Inflammatory macrophage treated with lipopolysaccharide for 1 hour (primary cell): ENCODE measurements around the gene PRKCA.
"Not testable (repeated sequence)": the region's sequence is repeated elsewhere in the genome, so short reads cannot be mapped to it uniquely, and the experiment has no call there.

Source experiments
- DNase-seq, 2 donors: peaks; one replicate each; pipeline ENCODE4 v3.0.0-alpha.2; 2020 to 2022

The PRKCA gene

DNA sequence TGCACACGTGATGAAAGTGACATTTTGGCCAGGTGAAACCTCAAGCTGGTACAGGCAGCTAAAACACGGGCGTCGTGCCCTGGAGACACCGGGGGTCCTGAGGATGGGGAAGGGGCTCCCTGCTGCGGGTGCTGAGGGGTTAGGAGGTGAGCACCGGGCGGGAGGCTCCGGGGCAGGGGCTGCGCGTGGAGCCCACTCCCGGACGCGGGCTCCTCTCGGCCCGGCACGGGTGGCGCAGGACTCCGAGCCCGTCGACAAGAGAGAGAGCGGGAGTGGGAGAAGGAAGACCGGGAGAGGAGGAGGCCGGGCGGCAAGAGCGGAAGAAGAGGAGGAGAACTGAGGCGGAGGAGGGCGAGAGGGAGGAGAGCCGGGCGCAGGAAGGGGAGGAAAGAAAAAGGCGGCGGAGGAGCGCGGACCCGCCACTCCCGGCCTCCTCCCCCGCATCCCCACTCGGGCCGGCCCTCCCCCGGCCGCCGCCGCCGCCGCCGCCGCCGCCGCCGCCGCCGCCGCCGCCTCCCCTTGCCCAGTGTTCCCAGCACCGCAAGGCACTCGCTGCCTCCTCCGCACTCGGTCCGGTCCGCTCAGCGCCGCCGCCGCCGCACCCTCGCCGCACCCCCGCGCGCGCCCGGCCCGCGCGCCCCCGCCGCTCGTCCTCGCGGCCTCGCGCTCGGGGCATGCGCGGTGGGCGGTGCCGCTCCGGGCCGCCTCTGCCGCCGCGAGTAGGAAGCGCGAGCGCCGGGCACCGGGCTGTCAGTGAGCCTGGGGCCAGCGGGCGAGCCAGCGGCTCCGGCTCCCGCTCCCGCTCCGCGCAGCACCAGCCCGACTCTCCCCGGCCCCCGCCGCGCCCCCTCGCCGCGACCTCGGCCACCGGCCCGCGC lies at the start of gene PRKCA:
Gene PRKCA (plus strand): TSS at position 750 of the 878 bp plus-strand sequence.
- peak; percentile 55 to 70 for DNase-seq

DNA sequence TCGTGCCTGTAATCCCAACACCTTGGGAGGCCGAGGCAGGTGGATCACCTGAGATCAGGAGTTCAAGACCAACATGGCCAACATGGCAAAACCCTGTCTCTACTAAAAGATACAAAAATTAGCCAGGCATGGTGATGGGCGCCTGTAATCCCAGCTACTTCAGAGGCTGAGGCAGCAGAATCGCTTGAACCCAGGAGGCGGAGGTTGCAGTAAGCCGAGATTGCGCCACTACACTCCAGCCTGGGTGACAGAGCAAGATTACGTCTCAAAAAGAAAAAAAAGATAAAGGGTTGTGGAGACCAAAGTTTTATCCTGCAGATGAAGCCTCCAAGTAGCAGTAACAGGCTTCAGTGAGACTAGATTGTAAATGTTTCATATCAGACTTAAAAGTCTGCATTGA lies 49.0 kb upstream of the PRKCA start:
- not testable (repeated sequence) for DNase-seq

DNA sequence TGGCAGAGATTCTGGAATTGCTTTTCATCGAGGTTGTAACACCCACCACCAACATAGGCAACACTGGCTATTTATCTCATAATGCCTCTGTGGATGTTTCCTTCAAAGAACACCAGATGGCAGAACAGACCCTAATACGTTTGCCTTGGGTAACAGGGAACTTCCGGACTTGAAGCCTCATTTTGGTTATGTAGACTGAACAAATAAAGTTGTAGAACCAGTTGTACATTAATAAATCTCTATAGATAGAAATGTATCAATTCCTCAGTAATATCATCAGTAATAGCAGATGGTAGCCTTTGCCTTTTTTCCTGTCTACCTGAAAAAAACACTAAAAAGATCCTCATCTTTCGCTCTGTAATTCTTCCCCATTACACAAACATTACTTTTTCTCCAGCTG lies 47.3 kb upstream of the PRKCA start:
- peak; percentile 52 to 71 for DNase-seq

DNA sequence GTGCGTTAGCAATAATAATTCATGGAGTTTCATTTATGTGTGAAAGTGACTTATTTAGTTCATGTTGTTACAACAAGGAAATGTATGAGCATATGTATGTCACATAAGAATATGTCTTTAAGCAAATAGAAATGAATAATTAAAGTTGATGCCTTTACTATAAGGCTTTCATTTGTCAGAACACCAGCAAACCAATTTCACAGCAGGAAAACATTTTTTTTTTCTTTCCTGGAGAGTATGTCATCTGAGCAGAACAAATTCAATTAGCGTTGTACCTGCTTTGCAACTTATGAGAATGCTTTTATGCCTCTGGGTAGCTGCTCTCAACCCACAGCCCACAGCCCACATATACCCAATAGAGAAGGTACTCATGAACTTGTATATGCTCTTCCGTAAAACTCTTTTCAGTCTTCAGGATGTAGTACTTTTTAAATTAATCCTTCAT lies 46.9 kb upstream of the PRKCA start:
- DNase-seq: no peak

DNA sequence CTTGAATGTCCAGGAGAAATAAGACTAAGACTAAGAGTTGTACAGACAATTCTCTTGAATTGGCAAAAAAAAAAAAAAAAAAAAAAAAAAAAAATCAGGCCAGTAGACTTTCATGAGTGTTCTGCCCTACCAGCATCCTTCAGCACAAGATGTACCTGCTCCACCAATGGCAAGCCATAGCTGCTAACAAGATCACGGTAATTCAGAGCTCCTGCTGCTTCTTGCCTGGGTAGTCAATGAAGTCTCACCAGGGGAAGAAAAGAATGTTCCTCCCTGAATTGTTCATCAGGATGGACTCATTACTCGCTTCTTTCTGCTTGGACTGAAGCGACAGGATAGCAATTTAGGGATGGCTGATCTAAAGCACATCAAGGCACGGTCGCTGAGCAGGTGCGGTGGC lies 42.1 kb upstream of the PRKCA start:
- no peak for DNase-seq

DNA sequence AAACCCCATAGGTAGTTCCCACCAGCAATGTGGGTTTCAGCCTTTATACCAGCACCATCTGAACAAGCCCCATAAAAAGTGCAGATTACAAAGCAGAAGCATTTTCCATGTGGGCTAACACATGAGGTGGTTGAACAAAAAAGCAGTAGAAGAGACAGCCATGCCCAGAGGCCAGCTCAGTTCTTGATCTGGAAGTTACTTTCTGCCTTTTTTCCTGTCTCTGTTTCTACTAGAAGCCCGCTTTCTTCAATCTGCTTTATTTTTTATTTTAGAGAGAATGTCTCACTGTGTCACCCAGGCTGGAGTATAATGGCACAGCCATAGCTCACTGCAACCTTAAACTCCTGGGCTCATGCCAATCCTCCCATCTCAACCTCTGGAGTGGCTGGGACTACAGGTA lies 41.7 kb upstream of the PRKCA start:
- no peak for DNase-seq

DNA sequence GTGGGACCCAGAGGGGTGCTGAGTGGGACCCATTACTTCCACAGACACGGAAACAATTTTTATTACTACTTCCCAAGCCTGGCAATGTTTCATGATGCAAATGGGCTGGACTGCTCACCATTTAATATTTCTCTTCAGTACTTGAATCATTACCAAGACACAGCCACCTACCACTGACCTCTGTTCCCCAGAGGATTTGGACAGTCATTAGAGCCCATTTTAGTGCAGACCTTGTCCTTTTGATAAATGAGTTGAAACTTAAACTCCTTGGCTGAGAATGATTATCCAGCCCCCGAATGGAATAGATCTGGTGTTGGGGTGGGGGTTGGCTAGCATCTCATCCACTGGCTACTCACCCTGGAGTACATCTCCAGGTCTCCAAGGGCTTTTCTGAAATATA lies 39.6 kb upstream of the PRKCA start:
- no peak for DNase-seq

DNA sequence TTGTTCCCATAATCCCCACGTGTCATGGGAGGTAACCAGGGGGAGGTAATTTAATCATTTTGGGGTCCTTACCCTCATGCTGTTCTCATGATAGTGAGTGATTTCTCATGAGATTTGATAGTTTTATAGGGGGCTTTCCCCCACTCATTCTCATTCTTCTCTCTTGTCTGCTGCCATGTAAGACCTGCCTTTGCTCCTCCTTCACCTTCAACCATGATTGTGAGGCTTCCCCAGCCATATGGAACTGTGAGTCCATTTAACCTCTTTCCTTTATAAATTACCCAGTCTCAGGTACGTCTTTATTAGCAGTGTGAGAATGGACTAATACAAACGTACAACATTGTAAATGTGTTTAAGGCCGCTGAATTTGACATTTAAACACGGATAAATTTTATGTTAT lies 37.7 kb upstream of the PRKCA start:
- DNase-seq: no peak

DNA sequence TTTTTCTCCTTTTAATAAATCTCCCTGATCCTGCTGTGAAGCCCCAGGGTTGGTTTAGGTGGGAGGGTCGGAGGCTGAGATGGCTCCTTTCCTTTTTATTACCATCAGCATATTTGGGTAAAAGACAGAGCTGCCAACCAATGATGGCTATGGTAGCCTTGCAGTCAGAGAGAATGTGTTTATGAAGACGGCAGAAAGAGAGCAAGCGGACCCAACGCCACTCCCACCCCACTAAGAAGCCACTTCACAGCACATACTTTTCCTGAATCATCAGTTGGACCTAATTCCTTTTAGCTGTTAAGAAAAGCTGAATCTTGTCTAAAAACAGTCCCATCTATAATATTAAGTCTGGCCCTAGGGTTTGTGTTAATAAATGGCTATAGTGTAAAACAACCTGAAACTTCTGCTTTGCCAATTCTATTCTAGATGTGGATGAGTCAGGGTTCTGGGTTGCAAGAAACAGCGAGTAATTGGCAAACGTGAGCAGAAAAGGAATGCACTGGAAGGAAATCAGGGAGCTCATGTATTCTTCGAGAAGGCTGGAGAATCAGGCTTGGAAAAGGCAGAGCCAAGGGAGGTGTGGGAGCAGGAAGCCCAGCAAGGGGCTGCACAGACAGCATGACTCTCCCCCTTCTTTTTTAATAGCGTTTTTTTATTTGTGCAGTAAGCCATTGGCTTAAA lies 34.0 kb upstream of the PRKCA start:
- DNase-seq: no peak

DNA sequence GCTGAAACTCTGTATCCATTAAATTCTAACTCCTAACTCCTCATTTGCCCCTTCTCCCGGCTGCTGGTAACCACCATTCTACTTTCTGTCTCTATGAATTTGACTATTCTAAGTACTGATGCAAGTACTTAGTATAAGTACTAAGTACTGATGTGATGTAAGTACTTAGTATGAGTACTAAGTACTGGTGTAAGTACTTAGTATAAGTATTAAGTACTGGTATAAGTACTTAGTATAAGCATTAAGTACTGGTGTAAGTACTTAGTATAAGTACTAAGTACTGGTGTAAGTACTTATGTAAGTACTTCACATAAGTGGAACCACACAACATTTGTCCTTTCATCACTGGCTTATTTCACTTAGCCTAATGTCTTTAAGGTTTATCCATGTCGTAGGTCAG lies 32.3 kb upstream of the PRKCA start:
- no peak for DNase-seq

DNA sequence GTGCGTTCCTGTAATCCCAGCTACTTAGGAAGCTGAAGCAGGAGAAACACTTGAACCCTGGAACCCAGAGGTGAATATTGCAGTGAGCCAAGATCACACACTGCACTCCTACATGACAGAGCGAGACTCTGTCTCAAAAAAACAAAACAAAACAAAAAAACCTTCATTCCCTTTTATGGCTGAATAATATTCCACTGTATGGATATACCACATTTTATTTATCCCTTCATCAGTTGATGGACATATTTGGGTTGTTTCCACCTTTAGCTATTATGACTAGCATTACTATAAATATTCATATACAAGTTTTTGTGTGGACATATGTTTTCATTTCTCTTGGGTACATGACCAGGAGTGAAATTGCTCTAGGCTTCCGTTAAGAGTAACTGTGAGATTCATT lies 30.9 kb upstream of the PRKCA start:
- no peak for DNase-seq

DNA sequence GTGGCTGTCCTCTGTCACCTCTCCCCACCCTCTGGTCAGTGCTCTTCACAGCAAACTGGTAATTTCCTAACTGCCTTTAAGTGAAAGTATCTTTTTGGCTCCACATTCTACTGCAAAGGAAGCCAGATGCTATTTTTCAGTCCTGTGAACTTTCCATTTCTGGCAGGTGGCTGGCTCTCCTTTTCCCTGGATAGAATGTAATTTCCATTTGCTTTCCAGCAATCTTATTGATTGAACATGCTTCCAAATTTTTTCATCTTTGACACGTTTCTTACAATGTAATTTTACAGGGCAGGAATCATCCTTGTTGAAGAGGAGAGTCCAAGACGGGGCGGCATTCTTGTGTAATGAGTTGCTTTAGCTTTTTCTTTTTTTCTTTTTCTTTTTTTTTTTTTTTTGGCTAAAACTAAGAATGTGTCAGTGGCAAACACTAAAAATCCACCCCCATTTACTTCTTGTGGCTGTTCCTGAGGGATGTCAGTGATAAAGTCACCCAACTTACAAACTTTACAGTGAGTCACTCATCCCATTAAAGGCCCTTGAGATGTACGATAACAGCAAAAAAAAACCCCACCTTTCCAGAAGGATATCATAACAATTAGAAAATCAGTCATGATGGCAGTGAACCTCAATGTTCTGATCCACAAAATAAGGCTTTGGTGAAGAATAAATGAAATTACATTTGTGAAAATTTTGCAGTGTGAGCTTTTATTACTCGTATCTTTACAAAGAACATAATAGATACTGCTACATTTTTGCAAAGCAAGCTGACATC lies 29.4 kb upstream of the PRKCA start:
- DNase-seq: no peak

DNA sequence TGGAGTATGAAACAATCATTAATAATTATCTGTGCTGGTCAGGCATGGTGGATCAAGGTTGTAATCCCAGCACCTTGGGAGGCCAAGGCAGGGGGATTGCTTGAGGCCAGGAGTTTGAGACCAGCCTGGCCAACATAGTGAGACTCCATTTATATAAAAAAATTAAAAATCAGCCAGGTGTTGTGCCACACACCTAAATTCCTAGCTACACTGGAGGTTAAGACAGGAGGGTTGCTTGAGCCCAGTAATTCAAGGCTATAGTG lies 28.9 kb upstream of the PRKCA start:
- no peak for DNase-seq

DNA sequence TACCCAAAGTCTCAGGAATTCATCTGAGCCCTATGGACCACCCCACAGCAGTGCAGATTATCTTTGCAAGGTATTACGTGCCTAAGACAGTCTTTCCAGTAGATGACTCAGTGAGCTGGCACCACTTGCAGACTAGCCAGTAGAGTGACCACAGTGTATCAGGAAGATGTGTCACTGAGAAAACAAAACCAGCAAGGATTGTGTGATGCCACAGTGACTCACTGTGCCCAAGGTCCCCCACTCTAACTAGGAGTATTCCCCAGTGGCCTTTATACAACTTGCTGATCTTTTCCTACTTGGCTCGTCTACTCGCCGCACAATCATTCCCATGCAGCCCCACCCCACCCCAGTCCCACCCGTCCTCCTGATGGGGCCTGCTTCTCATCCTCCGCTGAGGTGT lies 26.8 kb upstream of the PRKCA start:
- DNase-seq: no peak

DNA sequence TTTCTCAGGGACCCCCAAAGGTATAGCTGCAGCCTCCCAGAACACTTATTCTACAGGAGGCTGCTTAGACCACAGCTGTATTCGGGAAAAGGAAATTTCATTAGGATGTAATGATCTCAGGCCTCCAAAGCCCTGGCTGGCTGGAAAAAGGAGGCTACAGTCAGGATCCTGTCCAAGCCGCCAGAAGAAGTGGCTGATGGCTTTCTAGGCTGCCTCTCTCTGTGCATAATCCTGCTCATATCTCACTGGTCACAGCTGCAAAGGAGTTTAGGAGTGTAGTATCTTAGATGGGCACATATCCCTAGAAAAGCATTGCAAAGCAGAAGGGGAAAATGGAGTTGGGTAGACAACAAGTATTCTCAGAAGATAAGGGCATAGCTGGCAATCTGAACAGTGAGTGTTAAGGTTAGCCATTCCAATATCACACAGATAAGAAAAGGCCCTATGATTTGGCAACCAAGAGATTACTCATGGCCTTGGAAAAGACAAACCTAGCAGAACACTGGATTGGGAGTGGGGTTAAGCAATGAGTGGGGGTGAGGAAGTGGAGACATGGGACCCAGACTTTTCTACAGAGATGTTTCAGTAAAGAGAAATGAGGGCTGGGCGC lies 26.0 kb upstream of the PRKCA start:
- DNase-seq: peak in 1 of 2 donors; percentile 13

DNA sequence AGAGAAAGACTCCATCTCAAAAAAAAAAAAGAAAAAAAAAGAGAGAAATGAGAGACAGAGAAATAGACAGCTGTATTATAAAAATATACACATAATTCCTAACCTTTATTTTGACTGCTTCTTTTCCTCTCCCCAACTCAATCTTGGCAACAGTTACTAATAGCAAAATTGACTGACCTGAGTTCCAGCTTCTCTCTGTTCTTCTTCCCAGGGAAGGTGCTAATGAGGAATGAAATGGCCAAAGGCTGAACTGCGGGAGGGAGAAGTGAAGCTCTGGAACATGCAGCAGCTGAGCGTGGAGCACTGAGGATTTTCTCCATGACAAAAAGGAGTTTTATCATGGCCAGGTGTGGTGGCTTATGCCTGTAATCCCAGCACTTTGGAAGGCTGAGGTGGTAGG lies 25.2 kb upstream of the PRKCA start:
- no peak for DNase-seq

DNA sequence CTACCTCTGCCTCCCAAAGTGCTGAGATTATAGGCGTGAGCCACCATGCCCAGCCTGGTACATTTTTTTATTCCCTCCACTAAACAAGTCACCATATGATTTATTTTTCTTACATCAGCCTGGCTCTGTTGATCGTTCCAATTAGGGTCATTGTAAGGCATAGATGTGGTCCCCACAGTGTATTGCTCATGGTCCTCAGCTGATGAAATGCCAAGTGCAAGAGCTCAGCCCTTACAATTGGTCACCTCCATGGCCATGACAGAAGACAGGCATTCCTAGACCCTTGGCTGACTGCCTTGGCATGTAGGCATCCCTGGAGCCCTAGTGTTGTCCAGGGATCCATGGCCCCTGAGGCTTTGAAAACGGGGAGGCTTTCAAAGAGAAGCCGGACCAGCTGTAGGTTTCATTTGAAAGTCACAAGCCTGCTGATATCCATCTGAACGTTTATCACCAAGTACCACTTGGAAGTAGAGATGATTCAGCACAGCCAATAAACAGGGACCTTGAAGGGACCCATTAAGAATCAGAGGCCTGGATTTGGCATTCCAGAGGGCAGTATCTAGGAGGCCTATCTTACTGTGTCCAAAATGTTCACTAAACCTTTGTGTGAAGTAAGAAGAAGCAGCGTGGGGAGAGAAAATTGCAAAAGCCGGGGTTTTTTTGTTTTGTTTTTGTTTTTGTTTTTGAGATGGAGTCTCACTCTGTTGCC lies 20.6 kb upstream of the PRKCA start:
- DNase-seq: no peak

DNA sequence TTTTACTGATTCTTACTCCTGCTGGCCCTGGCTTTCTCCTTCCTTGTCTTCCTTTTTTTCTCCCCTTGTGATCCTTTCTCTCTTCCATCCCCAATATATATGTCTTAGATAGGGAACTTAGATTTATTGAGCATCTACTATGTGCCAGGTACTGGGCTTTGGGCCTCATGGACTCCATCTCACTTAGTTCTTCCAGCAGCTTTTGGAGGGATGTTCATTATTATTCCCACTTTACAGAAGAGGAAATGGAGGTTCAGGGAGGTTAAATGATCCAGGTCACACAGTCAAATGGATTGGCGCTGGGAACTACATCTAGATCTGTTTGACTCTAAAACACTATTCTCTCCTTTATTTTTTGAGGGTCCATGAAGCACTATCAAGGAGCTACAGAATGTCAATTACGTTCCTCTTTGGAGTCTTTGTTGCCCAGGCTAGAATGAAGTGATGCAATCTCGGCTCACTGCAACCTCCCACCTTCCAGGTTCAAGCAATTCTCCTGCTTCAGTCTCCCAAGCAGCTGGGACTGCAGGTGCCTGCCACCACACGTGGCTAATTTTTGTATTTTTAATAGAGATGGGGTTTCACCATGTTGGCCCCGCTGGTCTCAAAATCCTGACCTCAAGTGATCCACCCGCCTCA lies 19.0 kb upstream of the PRKCA start:
- DNase-seq: no peak

DNA sequence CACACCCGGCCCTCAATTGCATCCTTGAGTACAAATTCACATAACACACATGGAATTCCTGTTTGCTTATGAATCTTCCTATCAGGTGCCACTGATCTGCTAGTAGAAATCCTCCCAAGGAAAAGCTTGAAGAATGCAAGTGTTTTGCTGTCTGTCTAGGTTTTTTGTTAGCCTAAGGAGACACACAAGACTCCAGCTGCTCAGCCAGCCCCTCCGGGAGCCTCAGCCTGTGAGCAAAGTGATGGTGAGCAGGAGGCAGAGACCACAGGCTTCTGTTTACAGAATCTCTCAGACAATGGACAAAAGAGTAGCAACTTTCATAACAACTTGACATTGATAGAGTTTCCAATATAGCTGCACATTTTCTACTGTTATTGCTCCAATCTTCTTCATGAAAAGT lies 18.4 kb upstream of the PRKCA start:
- DNase-seq: no peak

DNA sequence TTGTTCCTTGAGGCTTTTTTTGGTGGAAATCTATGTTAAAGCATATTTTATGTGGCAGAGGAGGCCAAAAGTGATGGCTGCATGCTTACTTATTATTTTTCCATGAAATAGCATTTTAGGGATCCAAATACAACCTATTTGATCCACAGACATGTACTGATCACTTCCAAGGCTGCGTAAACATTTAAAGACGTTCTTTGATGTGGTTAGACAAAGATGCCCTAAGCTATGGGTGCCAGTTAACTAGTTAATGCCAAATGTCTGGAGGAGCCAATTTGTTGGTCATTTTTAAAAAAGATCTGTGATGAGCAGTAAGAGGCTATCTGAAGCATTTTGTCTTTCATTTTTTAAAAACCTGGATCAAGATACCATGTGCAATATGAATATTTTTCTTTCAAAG lies 17.3 kb upstream of the PRKCA start:
- no peak for DNase-seq

DNA sequence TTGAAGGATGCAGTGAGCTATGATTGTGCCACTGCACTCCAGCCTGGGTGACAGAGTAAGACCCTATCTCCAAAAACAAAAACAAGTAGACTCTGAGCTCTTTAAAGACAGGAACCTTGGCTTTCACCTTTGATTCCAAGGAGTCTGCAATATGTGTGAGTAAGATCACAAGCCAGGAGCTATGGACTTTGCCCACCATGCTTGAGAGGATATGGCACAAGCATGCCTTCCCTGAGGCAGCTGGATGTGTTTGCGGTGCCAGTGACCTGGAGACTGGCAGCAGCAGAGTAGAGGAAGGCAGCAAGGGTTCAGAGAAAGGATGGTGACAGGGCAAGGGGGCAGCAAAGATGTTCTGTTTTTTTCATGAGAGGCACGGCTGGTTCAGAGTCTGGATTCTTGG lies 14.5 kb upstream of the PRKCA start:
- DNase-seq: no peak

DNA sequence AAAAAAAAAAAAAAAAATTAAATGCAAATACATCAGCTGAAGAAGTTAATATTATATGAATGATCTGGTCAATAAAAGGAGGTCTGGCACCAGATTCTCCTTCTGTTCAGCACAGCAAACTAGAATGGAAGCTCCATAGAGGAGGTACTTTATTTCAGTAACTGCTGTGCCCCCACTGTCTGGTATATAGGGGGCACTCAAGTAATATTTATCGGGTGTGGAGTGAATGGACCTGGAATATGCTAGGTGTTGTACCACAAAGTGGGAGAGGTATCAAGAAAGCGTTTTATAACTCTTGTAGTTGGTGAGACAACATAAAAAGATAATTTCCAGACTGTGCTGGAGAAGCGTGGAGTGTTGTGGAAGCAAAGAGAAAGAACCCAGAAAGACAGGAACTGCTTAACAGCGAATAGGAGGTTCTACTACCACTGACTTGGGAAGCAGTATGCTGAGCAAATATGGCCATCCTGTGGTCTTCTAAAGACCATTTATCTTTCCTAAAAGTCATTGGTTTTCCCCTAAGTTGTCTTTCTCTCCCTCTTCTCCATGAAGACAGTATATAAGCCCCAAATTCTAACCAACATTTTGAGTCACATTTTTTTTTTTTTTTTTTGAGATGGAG lies 12.2 kb upstream of the PRKCA start:
- DNase-seq: no peak
